Vagina (tissue), 2 donors: ENCODE measurements around the gene GATD1.

Experiments used
- POLR2A ChIP-seq, 2 donors: fragments of 450-650 bp; IDR thresholded peaks; one replicate each; pipeline ENCODE4 v1.6.1; 2017; ENCODE audit warnings: antibody characterized with exemption in 2 of 2, mild to moderate bottlenecking in 2 of 2, moderate library complexity in 2 of 2
- POLR2AphosphoS5 ChIP-seq, 2 donors: sonication (generic); formaldehyde crosslinking; IDR thresholded peaks; one replicate each; pipeline ENCODE4 v1.9.0; 2017; ENCODE audit warnings: antibody characterized with exemption in 2 of 2, mild to moderate bottlenecking in 2 of 2, low read depth in 1 of 2; ENCODE audit not compliant: insufficient read depth in 1 of 2
- TF ChIP-seq, protein P1 (sequence below), 3 experiments: fragments of 450-650 bp in 2 of 3; fragments of 200-600 bp in 1 of 3; sonication (generic) in 1 of 3; IDR thresholded peaks; one replicate each; pipeline ENCODE4 v1.5.1; 2017 to 2019; ENCODE audit warnings: antibody characterized with exemption in 3 of 3, mild to moderate bottlenecking in 2 of 3, moderate library complexity in 2 of 3

DNA sequence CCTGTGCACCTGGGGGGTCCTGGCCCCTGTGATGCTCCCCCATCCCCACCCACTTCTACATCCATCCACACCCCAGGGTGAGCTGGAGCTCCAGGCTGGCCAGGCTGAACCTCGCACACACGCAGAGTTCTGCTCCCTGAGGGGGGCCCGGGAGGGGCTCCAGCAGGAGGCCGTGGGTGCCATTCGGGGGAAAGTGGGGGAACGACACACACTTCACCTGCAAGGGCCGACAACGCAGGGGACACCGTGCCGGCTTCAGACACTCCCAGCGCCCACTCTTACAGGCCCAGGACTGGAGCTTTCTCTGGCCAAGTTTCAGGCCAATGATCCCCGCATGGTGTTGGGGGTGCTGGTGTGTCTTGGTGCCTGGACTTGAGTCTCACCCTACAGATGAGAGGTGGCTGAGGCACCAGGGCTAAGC lies 50.0 kb downstream of the GATD1 start:
- no peak for TF ChIP-seq POLR2A (IDR thresholded peaks at IDR 0.05)
- TF ChIP-seq, protein P1, sequence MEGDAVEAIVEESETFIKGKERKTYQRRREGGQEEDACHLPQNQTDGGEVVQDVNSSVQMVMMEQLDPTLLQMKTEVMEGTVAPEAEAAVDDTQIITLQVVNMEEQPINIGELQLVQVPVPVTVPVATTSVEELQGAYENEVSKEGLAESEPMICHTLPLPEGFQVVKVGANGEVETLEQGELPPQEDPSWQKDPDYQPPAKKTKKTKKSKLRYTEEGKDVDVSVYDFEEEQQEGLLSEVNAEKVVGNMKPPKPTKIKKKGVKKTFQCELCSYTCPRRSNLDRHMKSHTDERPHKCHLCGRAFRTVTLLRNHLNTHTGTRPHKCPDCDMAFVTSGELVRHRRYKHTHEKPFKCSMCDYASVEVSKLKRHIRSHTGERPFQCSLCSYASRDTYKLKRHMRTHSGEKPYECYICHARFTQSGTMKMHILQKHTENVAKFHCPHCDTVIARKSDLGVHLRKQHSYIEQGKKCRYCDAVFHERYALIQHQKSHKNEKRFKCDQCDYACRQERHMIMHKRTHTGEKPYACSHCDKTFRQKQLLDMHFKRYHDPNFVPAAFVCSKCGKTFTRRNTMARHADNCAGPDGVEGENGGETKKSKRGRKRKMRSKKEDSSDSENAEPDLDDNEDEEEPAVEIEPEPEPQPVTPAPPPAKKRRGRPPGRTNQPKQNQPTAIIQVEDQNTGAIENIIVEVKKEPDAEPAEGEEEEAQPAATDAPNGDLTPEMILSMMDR (IDR thresholded peaks at IDR 0.05), result no peak
- no peak for TF ChIP-seq POLR2AphosphoS5 (IDR thresholded peaks at IDR 0.05; ENCODE audit: insufficient read depth in 1 of 2, low read depth in 1 of 2)
